Gastroesophageal sphincter (tissue), 3 donors: Measurements from ENCODE around the gene HS3ST3B1.

Source experiments
- CTCF ChIP-seq, 4 experiments: fragments of 200-600 bp in 2 of 4; fragments of 450-650 bp in 2 of 4; sonication (generic) in 1 of 4; IDR thresholded peaks; one replicate each; pipeline ENCODE4 v1.5.1; 2017 to 2019; ENCODE audit warnings: antibody characterized with exemption in 4 of 4, mild to moderate bottlenecking in 2 of 4, moderate library complexity in 2 of 4
- POLR2A ChIP-seq, 2 donors: fragments of 450-650 bp; IDR thresholded peaks; one replicate each; pipeline ENCODE4 v1.6.1; 2017; ENCODE audit warnings: antibody characterized with exemption in 2 of 2, mild to moderate bottlenecking in 2 of 2, moderate library complexity in 1 of 2
- POLR2AphosphoS5 ChIP-seq: sonication (generic); formaldehyde crosslinking; IDR thresholded peaks from one replicate; pipeline ENCODE4 v1.6.1; 2017; ENCODE audit warnings: antibody characterized with exemption

DNA sequence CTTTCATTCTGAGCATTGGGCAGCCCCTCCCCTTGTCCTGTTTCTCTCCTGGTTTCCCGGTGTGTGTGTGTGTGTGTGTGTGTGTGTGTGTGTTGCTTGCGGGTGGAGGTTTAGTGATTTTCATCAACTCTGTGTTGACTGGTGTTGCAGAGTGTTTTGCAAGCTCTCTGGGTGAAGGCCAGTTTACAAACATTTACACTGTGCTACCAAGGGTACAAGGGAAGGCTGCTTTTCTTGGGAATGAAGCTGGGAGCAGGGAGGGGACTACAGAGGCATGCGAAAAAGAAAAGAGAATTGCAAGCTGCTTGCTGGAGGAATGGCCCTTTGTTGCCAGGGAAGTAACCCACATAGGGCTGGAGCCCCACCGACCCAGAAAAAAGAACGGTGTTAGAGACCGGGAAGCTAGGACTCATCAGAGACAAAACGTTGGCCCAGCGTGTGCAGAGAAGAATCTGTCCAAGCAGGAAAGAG is 29.6 kb downstream of the HS3ST3B1 start:
- no peak for TF ChIP-seq CTCF (IDR thresholded peaks at IDR 0.05)
- no peak for TF ChIP-seq POLR2AphosphoS5
- TF ChIP-seq POLR2A (IDR thresholded peaks at IDR 0.05) = no peak
